AG20443 (cell line): ENCODE measurements around the gene SORCS2.

Experiments used
- DNase-seq: peaks from one replicate; pipeline ENCODE4 v3.0.0; 2012; ENCODE audit warnings: low spot score, mixed read lengths

SORCS2 gene

GRCh38 chr4:7692451-7693236, 500.3 kb downstream of the SORCS2 start:
- DNase-seq = no peak

DNA sequence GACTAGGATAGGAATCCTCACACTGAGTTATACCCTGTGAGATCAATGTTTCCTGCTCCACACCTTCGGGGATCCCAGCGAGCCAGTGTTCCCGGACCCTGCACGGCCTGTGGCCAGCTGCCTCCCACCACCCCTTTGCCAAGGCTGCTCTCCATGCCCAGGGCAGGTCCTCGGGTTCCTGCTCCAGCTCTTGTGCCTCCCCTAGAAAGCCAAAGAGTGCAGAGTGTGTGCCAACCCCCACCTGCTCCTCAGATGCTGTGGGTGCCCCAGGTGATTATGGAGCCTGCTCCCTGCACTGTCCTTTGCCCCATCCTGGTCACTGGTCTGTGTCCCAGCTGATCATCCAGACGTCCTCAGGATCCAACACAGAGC, 500.9 kb downstream of the SORCS2 start:
- DNase-seq = no peak

DNA sequence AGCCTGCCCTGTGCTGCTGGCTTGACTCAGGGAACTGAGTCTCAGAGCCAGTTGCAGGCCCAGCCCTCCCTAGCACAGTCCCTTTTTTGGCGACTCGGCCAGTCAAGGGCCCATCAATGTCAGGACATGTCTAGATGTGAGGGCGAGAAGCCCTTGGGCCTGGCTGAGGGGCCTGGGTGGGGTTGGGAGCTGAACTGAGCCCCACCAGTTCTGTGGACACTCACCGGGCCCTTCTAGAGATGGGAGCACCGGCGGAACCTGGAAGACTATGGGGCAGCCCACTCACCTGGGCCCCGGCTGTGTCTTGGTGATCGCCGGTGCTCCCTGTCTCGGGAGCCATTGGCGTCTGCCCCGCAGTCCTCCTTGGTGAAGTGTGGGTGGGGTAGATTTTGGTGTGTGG, 501.4 kb downstream of the SORCS2 start:
- DNase-seq = no peak

GRCh38 chr4:7694324-7694723, 502.0 kb downstream of the SORCS2 start:
- no peak for DNase-seq

DNA sequence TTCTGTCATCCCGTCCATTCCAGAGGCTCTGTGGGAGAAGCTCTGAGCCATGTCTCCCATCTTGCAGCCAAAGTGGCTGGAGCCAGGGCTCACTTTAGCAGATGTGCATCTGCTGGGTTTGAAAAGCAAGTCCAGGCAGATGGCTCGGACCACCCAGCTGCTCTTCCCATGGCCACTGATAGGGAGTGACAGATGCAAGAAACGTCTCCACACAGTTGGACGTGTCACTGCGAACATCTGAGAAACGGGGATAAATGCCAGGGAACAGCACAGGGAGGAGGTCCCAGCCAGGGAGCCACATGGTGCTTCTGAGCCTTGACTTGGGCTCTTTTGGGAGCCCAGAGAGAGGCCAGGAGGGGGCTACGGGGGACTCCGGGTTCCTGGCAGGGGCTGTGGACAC, 505.0 kb downstream of the SORCS2 start:
- DNase-seq = no peak

GRCh38 chr4:7697821-7698220, 505.5 kb downstream of the SORCS2 start:
- no peak for DNase-seq

DNA sequence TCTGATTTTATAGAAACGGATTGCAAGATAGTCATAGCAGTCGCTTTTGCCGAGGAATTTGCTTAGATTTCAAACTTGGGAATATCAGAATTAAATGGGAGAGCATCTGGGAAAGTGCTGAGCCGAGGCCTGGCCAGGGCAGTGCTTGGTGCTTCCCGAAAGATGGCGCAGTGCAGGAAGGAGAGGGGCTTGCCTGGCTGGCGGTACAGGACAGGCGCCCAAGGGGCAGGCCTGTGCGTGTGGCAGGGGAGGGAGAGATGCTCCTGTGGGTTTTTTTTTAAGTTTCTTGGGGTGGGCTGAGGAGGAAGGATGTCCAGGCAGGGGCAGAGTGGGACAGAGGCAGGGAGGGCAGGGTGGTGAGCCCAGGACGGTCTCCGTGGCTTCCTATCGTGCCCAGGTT, 506.2 kb downstream of the SORCS2 start:
- DNase-seq = peak; percentile 52

- peak; percentile 91 for DNase-seq
Observed at GRCh38 chr4:7699031-7699430, 506.7 kb downstream of the SORCS2 start.

DNA sequence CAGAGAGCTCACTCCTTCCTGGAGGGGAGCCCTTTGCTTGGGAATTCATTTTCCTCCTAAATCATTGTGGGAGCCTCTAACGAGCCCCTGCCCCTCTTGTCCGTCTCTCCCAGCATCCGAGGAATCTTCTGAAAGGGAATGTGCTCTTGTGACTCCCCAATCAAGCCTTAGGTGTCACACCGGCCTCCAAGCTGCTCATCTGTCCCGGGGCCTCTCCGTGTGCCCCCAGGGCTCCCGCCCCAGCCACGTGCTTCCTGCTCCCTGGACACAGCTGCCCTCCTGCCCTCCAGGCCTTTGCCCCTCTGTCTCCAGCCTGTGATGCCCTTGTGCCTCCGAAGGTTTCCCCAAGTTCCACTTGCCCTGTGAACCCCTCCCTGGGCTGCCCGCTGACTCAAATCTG, 507.5 kb downstream of the SORCS2 start:
- no peak for DNase-seq

DNA sequence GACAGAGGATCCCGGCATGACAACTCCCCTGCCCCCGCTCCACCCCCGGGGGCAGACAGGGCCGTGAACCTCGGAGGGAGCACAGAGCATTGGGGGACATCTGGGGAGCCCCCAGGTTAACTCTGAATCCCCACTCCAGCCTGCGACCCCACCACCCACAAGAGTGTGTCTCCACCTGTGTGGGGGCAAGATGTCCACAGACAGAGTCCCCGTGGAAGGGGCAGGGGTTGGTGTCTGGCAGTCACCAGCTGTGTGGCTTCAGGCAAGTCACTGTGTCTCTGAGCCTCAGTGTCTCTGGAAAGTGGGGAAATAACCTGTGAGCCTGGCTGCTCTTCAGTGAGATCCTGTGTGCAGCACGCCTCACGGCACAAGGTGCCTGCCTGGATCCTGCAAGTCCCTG, 508.3 kb downstream of the SORCS2 start:
- DNase-seq = no peak

GRCh38 chr4:7701866-7702649, 509.7 kb downstream of the SORCS2 start:
- no peak for DNase-seq

DNA sequence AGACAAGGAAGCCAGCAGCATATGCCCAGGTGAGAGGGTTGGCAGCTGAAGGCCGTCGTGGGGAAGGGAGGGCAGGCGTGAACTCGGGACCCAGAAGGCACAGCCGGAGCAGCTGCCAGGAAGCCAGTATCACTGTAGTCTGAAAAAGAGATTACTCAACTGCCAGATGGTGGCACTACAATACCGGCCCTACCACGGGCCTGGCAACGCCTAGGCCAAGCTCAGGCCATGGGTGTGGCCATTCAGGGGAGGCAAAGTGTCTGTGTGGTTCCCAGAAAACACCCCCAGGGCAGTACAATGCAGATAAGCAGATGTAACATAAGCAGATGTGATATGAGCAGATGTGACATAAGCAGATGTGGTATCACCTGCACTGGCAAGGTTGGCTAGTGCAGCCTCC, 511.4 kb downstream of the SORCS2 start:
- no peak for DNase-seq

DNA sequence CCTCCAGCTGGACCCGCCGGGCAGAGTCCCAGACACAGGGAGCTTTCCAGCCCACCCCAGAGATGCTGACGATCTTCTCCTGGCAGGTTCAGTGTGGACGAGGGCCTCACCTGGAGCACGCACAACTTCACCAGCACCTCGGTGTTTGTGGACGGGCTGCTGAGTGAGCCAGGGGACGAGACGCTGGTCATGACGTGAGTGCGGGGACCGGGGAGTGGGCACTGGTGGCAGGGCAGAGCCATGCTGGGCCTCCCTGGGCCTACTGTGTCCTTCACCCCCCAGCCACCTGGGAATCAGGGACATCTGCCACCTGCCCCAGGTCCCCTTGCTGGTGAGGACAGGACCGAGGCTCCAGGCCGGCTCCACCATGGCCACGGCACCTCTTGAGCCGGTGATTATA, 511.8 kb downstream of the SORCS2 start:
- no peak for DNase-seq

DNA sequence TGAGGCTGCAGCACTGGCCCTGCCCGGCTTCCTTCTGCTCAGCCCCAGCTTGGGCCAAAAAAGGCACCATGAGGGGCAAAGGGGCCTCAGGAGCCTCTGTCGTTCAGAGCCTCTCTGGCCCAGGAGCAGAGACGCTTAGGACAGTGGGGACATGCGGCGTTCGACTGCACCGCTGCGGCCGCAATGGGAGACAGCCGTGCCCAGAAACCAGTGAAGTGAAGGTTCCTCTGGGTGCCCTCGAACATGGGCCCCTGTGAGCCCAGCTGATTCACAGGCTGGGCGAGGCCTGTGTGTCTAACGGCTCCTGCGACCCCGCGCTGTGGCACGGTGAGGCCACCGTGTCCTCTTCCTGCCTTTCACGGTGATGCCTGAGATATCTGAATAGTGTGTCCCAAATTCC, 512.3 kb downstream of the SORCS2 start:
- no peak for DNase-seq

DNA sequence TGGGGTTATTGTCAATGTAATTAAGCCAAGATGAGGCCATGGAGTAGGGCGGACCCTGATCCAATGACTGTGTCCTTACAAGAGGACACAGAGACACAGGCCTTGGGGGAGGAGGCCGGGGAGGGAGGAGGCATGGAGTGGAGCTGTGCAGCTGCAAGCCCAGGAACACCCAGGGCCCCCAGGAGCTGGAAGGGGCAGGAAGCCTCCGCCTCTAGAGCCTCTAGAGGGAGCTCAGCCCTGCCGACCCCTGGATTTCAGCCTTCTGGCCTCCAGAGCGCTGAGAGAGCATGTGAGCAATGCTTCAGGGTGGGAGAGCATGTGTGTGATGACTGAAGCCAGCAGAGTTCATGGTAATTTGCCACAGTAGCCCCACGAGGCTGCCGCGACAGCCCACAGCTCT, 512.7 kb downstream of the SORCS2 start:
- DNase-seq = no peak

GRCh38 chr4:7705593-7705992, 513.3 kb downstream of the SORCS2 start:
- DNase-seq = no peak

DNA sequence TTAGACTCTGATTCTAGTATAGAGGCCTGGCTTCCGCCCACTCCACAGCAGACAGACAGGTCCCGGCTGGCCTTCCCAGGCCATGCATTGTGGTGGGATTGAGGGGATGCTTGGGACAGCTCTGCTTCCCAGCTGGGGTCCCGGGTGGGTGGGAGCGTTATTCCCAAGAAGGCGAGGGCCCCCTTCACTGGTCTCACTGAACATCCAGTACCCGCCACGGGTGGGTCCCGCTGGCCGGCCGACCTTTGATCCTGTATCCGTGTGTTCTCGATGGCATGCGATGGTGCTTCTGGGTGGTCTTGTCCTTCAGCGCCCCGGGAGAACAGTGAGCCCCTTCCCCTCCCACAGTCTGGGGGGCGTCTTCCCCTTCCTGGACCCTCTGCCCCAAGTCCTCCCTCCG, 515.9 kb downstream of the SORCS2 start:
- DNase-seq = no peak

GRCh38 chr4:7708981-7709380, 516.6 kb downstream of the SORCS2 start:
- DNase-seq = no peak

DNA sequence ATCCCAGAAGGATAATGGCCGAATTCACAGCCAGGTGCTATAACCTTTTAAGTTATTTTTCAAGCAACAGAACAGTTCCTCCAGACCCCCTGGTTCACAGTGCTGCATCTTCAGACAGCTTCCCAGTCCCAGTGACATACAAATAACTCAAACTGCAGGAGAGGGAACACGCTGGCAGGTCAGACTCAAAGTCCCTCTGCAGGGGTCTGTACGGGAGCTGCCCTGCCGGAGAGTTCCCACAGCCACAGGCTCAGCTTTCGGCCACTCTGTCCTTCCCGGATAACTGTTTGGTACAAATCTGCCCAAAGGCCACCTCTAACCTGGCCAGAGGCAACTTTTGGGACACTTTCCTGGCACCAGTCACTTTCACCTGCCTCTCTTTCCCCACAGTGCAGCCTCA, 517.1 kb downstream of the SORCS2 start:
- no peak for DNase-seq

- DNase-seq = no peak
Observed at GRCh38 chr4:7710126-7710525, 517.8 kb downstream of the SORCS2 start.

- no peak for DNase-seq
Observed at GRCh38 chr4:7710576-7711306, 518.4 kb downstream of the SORCS2 start.

- DNase-seq = no peak
Observed at GRCh38 chr4:7711307-7711963, 519.1 kb downstream of the SORCS2 start.
